NB4 (cell line): Measurements from ENCODE around the gene SGCD.

Experiments
- DNase-seq: peaks from one replicate; pipeline ENCODE4 v3.0.0; 2010; ENCODE audit warnings: low read depth
- H3K4me3 ChIP-seq: one replicate; pipeline ENCODE4 v1.5.1; 2011; ENCODE audit warnings: mild to moderate bottlenecking, low read depth, low read length, moderate library complexity
- CTCF ChIP-seq: IDR thresholded peaks from one replicate; pipeline ENCODE4 v1.5.1; 2012; ENCODE audit warnings: low read depth, low read length
- MAX ChIP-seq: IDR thresholded peaks from 2 replicates; pipeline ENCODE4 v1.6.1; 2011; ENCODE audit warnings: low read depth, low read length
- MYC ChIP-seq: IDR thresholded peaks from 2 replicates; pipeline ENCODE4 v1.6.1; 2011; ENCODE audit warnings: low read depth, low read length
- POLR2A ChIP-seq: IDR thresholded peaks from 2 replicates; pipeline ENCODE4 v1.6.1; 2011; ENCODE audit warnings: mild to moderate bottlenecking; ENCODE audit not compliant: insufficient read length; ENCODE audit errors: extremely low read depth

SGCD gene

GRCh38 chr5:156331845-156332244, 4.9 kb downstream of the SGCD start:
- DNase-seq: no peak
- H3K4me3 ChIP-seq: no peak overlapping the region
- no peak for TF ChIP-seq MYC

GRCh38 chr5:156332245-156332644, 5.3 kb downstream of the SGCD start:
- H3K4me3 ChIP-seq: no peak overlapping the region
- no peak for DNase-seq

GRCh38 chr5:156339139-156339841, 12.3 kb downstream of the SGCD start:
- H3K4me3 ChIP-seq: no peak overlapping the region
- no peak for DNase-seq
- TF ChIP-seq MYC: no peak
- no peak for TF ChIP-seq CTCF
- no peak for TF ChIP-seq POLR2A
- no peak for TF ChIP-seq MAX

More at GRCh38 chr5:156332245-156332644, 5.3 kb downstream of the SGCD start:
- TF ChIP-seq MYC (no peak), CTCF (no peak)

- no peak overlapping the region for H3K4me3 ChIP-seq
- TF ChIP-seq MYC (no peak), CTCF (no peak), POLR2A (no peak), MAX (no peak)
- DNase-seq: no peak
These were observed 13.9 kb downstream of the SGCD start for GRCh38 chr5:156340893-156341292.

GRCh38 chr5:156350256-156350655, 23.3 kb downstream of the SGCD start:
- DNase-seq: no peak
- H3K4me3 ChIP-seq: no peak overlapping the region
- TF ChIP-seq MYC: no peak
- TF ChIP-seq POLR2A: no peak
- no peak for TF ChIP-seq CTCF
- no peak for TF ChIP-seq MAX

- no peak for DNase-seq
These were observed 24.5 kb downstream of the SGCD start for GRCh38 chr5:156351423-156351822.

More at GRCh38 chr5:156351423-156351822, 24.5 kb downstream of the SGCD start:
- TF ChIP-seq MYC (no peak), MAX (no peak), POLR2A (no peak), CTCF (no peak)
- no peak overlapping the region for H3K4me3 ChIP-seq
